Fibroblast of pulmonary artery (primary cell): ENCODE data around the gene MGAT5.

Source experiments
- DNase-seq: peaks from one replicate; pipeline ENCODE4 v3.0.0-alpha.2; 2010; ENCODE audit warnings: low read depth
- H3K4me3 ChIP-seq: replicated peaks from 2 replicates; pipeline ENCODE4 v1.5.1; 2011; ENCODE audit warnings: low read depth, mild to moderate bottlenecking, control low read depth, low read length, moderate library complexity
- TF ChIP-seq, protein P1 (sequence below): IDR thresholded peaks from 2 replicates; pipeline ENCODE4 v1.5.1; 2011; ENCODE audit warnings: mild to moderate bottlenecking, control low read depth, low read length, inconsistent platforms; ENCODE audit errors: missing control alignments

Gene MGAT5

DNA sequence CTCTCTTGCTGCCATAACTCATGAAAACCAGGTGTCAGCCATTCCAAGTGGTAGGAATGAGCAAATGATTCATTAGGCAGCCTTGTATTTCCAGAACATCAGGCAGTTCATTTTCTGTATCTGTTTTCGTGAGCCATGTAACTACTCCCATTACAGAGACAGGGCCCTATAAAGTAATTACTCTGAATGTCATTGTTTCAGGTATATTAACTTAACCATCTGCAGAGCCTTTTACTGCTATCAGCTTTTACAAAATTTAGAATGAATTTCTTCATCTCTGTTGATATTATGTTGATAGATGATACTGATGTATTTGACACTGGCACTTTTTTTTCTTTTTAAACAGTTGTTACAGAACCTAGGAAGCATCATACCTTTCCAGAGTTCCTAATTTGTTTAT is 69.9 kb downstream of the MGAT5 start:
- TF ChIP-seq, protein P1, sequence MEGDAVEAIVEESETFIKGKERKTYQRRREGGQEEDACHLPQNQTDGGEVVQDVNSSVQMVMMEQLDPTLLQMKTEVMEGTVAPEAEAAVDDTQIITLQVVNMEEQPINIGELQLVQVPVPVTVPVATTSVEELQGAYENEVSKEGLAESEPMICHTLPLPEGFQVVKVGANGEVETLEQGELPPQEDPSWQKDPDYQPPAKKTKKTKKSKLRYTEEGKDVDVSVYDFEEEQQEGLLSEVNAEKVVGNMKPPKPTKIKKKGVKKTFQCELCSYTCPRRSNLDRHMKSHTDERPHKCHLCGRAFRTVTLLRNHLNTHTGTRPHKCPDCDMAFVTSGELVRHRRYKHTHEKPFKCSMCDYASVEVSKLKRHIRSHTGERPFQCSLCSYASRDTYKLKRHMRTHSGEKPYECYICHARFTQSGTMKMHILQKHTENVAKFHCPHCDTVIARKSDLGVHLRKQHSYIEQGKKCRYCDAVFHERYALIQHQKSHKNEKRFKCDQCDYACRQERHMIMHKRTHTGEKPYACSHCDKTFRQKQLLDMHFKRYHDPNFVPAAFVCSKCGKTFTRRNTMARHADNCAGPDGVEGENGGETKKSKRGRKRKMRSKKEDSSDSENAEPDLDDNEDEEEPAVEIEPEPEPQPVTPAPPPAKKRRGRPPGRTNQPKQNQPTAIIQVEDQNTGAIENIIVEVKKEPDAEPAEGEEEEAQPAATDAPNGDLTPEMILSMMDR: no peak
- H3K4me3 ChIP-seq: no peak overlapping the region
- no peak for DNase-seq

- no peak overlapping the region for H3K4me3 ChIP-seq
- TF ChIP-seq, protein P1: no peak
- no peak for DNase-seq
These were observed 70.6 kb downstream of the MGAT5 start for GRCh38 chr2:134324430-134324829.

DNA sequence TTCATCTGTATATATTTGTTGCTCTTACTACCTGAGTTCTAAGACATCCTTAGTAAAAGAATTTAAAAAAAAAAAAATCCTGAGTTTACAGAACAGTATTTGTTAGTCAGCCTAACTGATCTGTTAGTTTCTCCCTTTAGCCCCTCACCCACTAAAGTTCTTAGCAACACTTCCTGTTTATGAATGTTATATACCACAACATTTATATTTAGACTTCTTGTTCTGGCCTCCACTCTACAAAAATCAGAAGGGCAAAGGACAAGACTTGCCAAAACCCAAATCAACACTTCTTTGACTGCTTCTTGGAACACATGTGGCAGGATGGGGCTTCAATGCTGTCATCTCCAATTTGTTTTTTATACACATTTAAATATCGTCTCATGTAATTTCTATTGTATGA is 71.1 kb downstream of the MGAT5 start:
- no peak overlapping the region for H3K4me3 ChIP-seq
- TF ChIP-seq, protein P1: no peak
- DNase-seq: peak; percentile 14

GRCh38 chr2:134325696-134326095 is 71.8 kb downstream of the MGAT5 start:
- peak; percentile 11 for DNase-seq
- H3K4me3 ChIP-seq: no peak overlapping the region
- TF ChIP-seq, protein P1: no peak

- TF ChIP-seq, protein P1: no peak
- DNase-seq: peak; percentile 67
- no peak overlapping the region for H3K4me3 ChIP-seq
These were observed 73.5 kb downstream of the MGAT5 start for GRCh38 chr2:134327367-134327766.

DNA sequence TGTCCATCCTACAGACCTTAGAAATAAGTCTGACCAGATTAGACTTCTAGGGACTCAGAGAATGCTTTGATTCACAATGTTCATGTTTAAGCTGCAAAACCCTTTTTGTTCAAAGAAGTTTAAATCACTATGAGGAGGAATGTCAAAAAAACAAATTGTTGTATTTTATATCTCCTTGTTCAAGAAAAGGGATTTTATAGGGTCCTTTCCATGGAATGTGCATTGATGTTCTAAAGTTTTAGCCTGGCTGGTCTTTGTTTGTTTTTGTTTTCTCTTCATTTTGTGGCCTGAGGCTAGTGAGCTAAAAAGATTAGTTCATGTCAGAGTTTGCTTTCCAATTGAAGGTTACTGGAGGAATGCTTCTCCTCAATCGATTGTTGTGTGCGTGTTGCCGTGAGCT is 77.2 kb downstream of the MGAT5 start:
- no peak for DNase-seq
- TF ChIP-seq, protein P1: no peak
- H3K4me3 ChIP-seq: no peak overlapping the region

GRCh38 chr2:134333646-134334189 is 79.8 kb downstream of the MGAT5 start:
- TF ChIP-seq, protein P1: no peak
- DNase-seq: peak; percentile 19
- no peak overlapping the region for H3K4me3 ChIP-seq
